SK-N-SH treated with all-trans-retinoic acid at 6 μM for 48 hours (cell line): ENCODE results near the gene BLVRB.
"Not testable (repeated sequence)": the region's sequence is repeated elsewhere in the genome, so short reads cannot be mapped to it uniquely, and the experiment has no call there.

Experiments
- ARNTL ChIP-seq: fragments of 450-650 bp; formaldehyde crosslinking; IDR thresholded peaks from 2 replicates; pipeline ENCODE4 v1.5.0; 2020; ENCODE audit warnings: low read depth, mild to moderate bottlenecking, moderate library complexity, borderline replicate concordance
- CSDC2 ChIP-seq: fragments of 250-450 bp; sonication (Bioruptor Pico); IDR thresholded peaks from 2 replicates; pipeline ENCODE4 v1.5.0; 2020; ENCODE audit warnings: mild to moderate bottlenecking, moderate library complexity
- CSRNP3 ChIP-seq: fragments of 250-450 bp; sonication (Bioruptor Pico); IDR thresholded peaks from 2 replicates; pipeline ENCODE4 v1.5.1; 2021; ENCODE audit warnings: mild to moderate bottlenecking, moderate library complexity
- ESRRG ChIP-seq: fragments of 250-450 bp; sonication (Bioruptor Pico); IDR thresholded peaks from 2 replicates; pipeline ENCODE4 v1.6.1; 2021; ENCODE audit warnings: mild to moderate bottlenecking
- PATZ1 ChIP-seq: fragments of 250-450 bp; sonication (Bioruptor Pico); IDR thresholded peaks from 2 replicates; pipeline ENCODE4 v1.8.0; 2020; ENCODE audit warnings: mild to moderate bottlenecking, moderate library complexity, borderline replicate concordance
- RARB ChIP-seq: fragments of 250-450 bp; sonication (Bioruptor Pico); IDR thresholded peaks from 2 replicates; pipeline ENCODE4 v1.8.0; 2021; ENCODE audit warnings: mild to moderate bottlenecking, moderate library complexity
- SNAI2 ChIP-seq: fragments of 250-450 bp; sonication (Bioruptor Pico); IDR thresholded peaks from 2 replicates; pipeline ENCODE4 v1.5.0; 2020; ENCODE audit warnings: mild to moderate bottlenecking, moderate library complexity
- ZNF565 ChIP-seq: fragments of 450-650 bp; formaldehyde crosslinking; conservative IDR thresholded peaks from 2 replicates; pipeline ENCODE4 v1.5.0; 2020; ENCODE audit warnings: low read depth, mild to moderate bottlenecking, moderate library complexity
- ZNF70 ChIP-seq: fragments of 450-650 bp; formaldehyde crosslinking; IDR thresholded peaks from 2 replicates; pipeline ENCODE4 v1.5.0; 2020; ENCODE audit warnings: mild to moderate bottlenecking, moderate library complexity
- ZNF8 ChIP-seq: fragments of 450-650 bp; formaldehyde crosslinking; IDR thresholded peaks from 2 replicates; pipeline ENCODE4 v1.5.0; 2020; ENCODE audit warnings: mild to moderate bottlenecking, moderate library complexity
- TF ChIP-seq, protein P1 (sequence below): fragments of 250-450 bp; sonication (Bioruptor Pico); IDR thresholded peaks from 2 replicates; pipeline ENCODE4 v1.8.0; 2021; ENCODE audit warnings: low read depth, mild to moderate bottlenecking, moderate library complexity, borderline replicate concordance
- TF ChIP-seq, protein P2 (sequence below): fragments of 250-450 bp; sonication (Bioruptor Pico); IDR thresholded peaks from 2 replicates; pipeline ENCODE4 v1.5.0; 2020; ENCODE audit warnings: mild to moderate bottlenecking, moderate library complexity

DNA sequence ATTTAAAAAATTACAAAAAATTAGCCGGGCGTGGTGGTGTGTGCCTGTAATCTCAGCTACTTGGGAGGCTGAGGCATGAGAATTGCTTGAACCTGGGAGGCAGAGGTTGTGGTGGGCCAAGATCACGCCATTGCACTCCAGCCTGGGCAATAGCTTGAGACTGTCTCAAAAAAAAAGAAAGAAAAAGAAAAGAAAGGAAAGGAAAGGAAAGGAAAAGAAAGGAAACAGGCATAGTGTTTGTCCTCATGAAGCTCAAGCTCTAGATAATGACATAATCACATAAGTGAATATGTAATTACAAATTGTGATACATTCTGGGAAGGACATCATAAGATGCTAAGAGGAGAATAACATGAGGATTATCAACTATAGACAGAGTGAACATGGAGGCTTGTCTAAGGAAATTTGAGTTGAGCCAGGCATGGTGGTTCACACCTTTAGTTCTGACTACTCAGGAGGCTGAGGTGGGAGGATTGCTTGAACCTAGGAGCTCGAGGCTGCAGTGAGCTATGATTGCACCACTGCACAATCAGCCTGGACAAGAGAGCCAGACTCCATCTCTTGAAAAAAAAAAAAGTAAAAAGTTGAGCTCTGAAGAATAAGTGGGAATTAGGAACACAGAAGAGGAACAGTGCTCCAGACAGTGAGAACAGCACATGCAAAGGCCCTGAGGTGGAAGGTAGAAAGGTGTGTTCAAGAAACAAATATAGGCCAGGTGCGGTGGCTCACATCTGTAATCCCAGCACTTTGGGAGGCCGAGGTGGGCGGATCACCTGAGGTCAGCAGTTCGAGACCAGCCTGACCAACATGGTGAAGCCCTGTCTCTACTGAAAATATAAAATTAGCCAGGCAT lies 35.4 kb upstream of the BLVRB start:
- TF ChIP-seq SNAI2 (CRISPR knock-in tag); PATZ1 (CRISPR knock-in tag); ESRRG; ZNF70 (CRISPR knock-in tag); CSRNP3 (CRISPR knock-in tag); RARB; CSDC2; ARNTL; ZNF8 (CRISPR knock-in tag); ZNF565 (CRISPR knock-in tag): not testable (repeated sequence)
- TF ChIP-seq, protein P1, sequence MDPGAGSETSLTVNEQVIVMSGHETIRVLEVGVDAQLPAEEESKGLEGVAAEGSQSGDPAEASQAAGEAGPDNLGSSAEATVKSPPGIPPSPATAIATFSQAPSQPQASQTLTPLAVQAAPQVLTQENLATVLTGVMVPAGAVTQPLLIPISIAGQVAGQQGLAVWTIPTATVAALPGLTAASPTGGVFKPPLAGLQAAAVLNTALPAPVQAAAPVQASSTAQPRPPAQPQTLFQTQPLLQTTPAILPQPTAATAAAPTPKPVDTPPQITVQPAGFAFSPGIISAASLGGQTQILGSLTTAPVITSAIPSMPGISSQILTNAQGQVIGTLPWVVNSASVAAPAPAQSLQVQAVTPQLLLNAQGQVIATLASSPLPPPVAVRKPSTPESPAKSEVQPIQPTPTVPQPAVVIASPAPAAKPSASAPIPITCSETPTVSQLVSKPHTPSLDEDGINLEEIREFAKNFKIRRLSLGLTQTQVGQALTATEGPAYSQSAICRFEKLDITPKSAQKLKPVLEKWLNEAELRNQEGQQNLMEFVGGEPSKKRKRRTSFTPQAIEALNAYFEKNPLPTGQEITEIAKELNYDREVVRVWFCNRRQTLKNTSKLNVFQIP, result not testable (repeated sequence)
- TF ChIP-seq, protein P2, sequence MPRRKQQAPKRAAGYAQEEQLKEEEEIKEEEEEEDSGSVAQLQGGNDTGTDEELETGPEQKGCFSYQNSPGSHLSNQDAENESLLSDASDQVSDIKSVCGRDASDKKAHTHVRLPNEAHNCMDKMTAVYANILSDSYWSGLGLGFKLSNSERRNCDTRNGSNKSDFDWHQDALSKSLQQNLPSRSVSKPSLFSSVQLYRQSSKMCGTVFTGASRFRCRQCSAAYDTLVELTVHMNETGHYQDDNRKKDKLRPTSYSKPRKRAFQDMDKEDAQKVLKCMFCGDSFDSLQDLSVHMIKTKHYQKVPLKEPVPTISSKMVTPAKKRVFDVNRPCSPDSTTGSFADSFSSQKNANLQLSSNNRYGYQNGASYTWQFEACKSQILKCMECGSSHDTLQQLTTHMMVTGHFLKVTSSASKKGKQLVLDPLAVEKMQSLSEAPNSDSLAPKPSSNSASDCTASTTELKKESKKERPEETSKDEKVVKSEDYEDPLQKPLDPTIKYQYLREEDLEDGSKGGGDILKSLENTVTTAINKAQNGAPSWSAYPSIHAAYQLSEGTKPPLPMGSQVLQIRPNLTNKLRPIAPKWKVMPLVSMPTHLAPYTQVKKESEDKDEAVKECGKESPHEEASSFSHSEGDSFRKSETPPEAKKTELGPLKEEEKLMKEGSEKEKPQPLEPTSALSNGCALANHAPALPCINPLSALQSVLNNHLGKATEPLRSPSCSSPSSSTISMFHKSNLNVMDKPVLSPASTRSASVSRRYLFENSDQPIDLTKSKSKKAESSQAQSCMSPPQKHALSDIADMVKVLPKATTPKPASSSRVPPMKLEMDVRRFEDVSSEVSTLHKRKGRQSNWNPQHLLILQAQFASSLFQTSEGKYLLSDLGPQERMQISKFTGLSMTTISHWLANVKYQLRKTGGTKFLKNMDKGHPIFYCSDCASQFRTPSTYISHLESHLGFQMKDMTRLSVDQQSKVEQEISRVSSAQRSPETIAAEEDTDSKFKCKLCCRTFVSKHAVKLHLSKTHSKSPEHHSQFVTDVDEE (CRISPR knock-in tag), result not testable (repeated sequence)
